ENCODE data around the gene CD22.
"Not testable (repeated sequence)": the region's sequence is repeated elsewhere in the genome, so short reads cannot be mapped to it uniquely, and the experiment has no call there.

The CD22 gene

GRCh38 chr19:35359395-35359794 is 30.4 kb downstream of the CD22 start:
- not testable (repeated sequence) for DNase-seq (ENCODE audit: low spot score)

DNA sequence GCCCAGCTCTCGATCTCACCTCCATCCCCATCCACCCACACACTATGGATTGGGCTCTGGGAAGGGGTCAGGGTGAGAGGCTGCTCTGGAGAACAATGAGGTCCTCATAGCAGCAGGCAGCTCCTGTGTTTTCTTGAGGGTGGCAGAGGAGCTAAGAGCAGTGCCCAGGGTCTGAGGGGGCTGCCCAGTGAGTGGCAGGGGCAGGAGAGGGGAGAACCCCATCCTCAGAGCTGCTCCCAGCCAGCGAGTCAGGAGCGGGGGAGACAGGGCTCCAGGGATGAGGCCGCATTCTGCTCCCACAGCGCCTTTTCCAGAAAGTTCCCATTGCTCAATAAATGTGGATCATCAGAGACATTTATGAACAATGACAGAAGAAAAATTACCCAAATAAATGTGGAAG is 31.1 kb downstream of the CD22 start:
- not testable (repeated sequence) for DNase-seq (ENCODE audit: low spot score)

GRCh38 chr19:35360880-35361420 is 32.0 kb downstream of the CD22 start:
- no peak for DNase-seq (ENCODE audit: low spot score)

- DNase-seq (ENCODE audit: low spot score): no peak
Observed at GRCh38 chr19:35362261-35363000, 33.4 kb downstream of the CD22 start.

DNA sequence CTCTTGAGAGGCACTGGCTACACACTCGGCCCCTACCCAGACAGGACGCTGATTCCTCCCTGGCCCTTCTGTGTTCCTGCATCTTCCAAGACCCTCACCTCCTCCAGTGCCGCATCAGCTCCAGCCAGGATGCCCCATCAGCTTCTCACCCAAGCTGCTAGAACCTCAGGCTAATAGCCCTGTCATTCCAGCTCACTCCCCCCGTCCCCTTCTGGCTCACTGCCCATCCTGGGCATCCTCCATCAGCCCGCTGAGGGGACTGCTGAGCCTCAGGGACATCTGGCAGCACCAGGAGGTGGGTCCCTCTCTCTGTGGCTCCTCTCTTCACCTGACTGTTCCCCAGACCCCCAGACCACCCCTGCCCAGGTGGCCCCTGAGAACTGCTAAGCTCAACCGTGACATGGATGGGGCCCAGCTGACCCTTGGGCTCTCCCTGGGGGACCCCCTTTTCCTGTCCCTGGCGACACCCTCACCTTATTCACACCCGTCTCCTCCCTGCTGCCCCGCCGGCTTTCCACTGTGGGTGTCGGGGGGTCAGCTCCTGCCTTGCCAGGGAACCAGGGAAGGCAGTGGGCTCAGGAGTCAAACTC is 34.1 kb downstream of the CD22 start:
- no peak for DNase-seq (ENCODE audit: low spot score)

DNA sequence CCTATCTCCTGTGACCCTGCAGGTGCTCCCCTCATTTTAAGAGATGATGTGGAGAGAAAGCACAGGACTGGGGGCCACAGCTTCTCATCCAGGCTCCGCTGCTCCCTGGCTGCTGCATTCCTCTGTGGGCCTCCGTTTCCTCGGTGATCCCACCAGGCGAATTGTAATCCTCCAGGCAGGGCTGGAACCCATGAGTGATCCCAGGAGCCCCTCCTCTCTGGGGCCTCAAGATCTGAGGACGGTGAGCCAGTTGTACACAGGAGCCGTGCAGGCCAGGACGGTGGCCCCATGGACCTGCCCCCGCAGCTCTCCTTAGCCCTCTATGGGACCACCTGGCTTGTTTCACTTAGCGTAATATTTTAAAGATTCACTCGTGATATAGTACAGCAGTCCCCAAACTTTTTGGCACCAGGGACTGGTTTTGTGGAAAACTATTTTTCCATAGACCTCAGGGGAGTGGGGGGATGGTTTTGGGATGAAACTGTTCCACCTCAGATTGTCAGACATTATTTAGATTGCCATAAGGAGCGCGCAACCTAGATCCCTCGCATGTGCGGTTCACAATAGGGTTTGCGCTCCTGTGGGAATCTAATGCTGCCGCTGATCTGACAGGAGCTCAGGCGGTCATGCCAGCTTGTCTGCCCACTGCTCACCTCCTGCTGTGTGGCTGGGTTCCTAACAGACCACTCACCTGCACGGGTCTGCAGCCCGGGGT is 34.9 kb downstream of the CD22 start:
- DNase-seq (ENCODE audit: low spot score): no peak

GRCh38 chr19:35365303-35365702 is 36.3 kb downstream of the CD22 start:
- no peak for DNase-seq (ENCODE audit: low spot score)

DNA sequence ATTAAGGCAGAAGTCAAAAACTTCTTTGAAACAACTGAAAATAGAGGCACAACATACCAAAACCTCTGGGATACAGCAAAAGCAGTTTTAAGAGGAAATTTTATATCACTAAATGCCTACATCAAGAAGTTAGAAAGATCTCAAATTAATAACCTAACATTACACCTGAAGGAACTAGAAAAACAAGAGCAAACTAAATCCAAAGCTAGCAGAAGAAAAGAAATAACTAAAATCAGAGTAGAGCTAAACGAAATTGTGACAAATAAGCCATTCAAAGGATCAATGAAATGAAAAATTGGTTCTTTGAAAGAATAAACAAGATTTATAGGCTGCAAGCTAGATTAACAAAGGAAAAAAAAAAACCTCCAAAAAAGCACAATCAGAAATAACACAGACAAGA is 39.4 kb downstream of the CD22 start:
- no peak for DNase-seq (ENCODE audit: low spot score)

GRCh38 chr19:35369522-35369921 is 40.5 kb downstream of the CD22 start:
- no peak for DNase-seq (ENCODE audit: low spot score)

DNA sequence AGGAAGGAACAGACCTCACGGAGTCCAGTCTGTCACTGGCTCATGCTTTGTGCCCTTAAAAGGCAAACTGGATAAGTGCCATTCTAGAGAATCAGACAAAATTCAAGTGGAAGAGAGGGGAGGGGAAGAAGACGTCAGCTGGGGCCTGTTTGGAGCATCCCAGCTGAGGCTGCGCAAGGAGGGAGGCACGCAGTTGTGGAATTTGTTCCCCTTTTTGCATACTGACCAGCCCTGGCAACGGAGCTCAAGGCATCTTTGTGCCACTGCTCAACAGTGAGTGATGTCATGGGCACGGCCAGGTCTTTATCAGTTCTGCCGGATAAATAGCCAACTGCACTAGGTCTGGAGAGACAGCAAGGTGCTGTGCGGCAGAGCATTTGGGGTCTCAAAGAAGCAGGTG is 41.7 kb downstream of the CD22 start, which contains the start of gene GPR42:
GPR42 (plus strand) TSS at position 347 of the 400 bp plus-strand sequence. CDS start 292 bp downstream, outside the sequence.
- DNase-seq (ENCODE audit: low spot score): no peak

DNA sequence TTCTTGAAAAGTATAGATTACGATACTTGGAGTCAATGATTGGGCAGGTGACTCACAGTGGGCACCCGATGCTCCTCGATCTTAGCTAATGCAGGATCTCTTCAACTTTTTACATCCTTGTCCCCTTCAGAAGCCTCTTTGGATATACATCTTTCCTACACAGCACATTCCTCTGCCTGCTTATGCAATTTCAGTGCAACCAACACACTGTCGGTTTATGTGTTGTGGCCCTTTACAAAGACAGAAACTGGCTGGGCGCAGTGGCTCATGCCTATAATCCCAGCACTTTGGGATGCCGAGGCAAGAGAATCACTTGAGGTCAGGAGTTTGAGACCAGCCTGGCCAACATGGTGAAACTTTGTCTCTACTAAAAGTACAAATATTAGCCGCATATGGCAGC is 44.5 kb downstream of the CD22 start:
- no peak for DNase-seq (ENCODE audit: low spot score)

DNA sequence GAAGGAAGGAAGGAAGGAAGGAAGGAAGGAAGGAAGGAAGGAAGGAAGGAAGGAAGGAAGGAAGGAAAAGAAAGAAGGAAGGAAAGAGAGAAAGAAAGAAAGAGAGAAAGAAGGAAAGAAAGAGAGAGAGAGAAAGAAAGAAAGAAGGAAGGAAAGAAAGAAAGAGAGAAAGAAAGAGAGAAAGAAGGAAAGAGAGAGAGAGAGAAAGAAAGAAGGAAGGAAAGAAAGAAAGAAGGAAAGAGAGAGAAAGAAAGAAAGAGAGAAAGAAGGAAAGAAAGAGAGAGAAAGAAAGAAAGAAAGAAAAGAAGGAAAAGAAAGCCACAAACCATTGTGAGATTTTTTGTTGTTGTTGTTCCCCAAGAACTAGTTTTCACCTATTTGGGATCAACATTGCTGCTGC is 45.0 kb downstream of the CD22 start:
- not testable (repeated sequence) for DNase-seq (ENCODE audit: low spot score)

DNA sequence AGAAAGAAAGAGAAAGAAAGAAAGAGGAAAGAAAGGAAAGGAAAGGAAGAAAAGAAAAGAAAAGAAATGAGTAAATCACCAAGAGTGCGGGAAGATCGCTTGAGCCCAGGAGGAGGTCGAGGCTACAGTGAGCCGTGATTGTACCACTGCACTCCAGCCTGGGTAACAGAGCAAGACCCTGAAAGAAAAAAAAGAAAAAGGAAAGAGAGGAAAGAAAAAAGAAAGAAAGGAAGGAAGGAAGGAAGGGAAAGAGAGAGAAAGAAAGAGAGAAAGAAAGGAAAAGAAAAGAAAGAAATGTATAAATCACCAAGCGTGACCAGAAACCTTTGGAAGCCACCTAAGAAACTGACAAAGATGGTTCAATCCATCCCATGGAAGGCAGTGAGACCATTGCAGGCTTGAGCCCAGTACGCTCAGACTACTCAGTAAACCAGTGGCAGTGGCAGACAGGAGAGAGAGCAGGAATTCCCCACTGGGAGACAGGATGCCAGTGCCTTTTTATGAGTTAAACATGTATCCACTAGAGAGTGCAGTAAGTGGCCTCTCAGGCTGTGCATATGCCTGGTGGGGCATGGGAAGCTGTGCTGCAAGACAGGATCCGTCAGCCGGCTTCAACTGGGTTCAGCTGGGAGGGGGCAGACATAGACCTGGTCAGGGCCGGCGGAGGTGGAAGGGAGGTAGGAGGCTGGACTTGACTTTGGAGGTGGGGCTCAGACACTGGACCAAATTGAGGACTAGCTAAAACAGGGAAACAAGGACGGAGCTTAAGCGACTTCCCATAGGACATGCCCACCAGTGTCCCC is 46.7 kb downstream of the CD22 start:
- DNase-seq (ENCODE audit: low spot score): no peak

GRCh38 chr19:35377656-35378055 is 48.7 kb downstream of the CD22 start:
- no peak for DNase-seq (ENCODE audit: low spot score)

DNA sequence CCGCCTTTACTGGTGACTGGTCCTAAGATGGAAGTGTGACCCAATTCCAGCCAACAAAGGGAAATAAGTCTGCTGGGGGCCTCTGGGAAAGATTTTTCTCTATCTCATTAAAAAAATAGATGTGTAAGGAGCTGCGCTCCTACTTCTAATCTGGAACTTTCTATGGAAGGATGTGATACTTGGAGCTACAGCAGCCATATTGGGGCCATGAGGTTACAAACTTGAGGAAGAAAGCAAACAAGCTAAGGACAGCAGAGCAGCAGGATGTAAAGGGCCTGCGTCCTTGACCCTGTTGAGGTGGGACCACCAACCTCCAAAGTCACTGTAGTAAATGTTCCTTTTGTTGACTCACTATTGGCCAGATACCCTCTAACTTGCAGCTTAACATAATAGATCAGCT is 49.4 kb downstream of the CD22 start:
- DNase-seq (ENCODE audit: low spot score): no peak

DNA sequence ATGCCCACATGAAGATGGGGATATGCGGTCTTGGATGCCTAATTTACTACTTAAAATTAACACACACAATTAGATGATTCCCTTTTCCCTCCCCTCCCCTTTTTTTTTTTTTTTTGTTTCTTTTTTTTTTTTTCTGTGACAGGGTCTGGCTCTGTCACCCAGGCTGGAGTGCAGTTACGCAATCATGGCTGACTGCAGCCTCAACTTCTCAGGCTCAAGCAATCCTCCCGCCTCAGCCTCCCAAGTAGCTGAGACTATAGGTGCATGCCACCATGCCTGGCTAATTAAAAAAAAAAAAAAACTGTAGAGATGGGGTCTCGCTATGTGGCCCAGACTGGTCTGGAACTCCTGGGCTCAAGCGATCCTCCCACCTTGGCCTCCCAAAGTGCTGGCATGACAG is 50.6 kb downstream of the CD22 start:
- not testable (repeated sequence) for DNase-seq (ENCODE audit: low spot score)

GRCh38 chr19:35379992-35380391 is 51.0 kb downstream of the CD22 start:
- no peak for DNase-seq (ENCODE audit: low spot score)

- DNase-seq (ENCODE audit: low spot score): no peak
Observed at GRCh38 chr19:35380450-35381124, 51.6 kb downstream of the CD22 start.

DNA sequence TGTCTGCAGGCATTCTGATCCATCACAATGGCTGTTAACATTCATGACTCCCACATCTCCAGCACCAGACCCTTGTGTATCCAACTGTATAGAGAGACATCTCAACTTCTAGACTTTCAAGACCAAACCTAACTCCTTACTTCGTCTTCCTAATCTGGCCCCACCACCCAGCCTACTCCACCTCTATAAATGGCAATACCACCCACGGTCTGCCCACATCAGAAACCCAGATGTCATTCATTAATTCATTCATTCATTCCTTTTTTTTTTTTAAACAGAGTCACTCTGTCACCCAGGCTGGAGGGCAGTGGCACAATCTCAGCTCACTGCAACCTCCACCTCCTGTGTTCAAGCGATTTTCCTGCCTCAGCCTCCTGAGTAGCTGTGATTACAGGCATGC is 52.3 kb downstream of the CD22 start:
- DNase-seq (ENCODE audit: low spot score): no peak

GRCh38 chr19:35381926-35382325 is 52.9 kb downstream of the CD22 start:
- DNase-seq (ENCODE audit: low spot score): no peak

- DNase-seq (ENCODE audit: low spot score): no peak
Observed at GRCh38 chr19:35383536-35383935, 54.5 kb downstream of the CD22 start.
